Panc1 (cell line): ENCODE results near the gene SZT2.

Source experiments
- POLR2AphosphoS5 ChIP-seq: IDR thresholded peaks from 2 replicates; pipeline ENCODE4 v1.6.1; 2012; ENCODE audit warnings: mild to moderate bottlenecking, low read depth, low read length, moderate library complexity
- TCF7L2 ChIP-seq: IDR thresholded peaks from 2 replicates; pipeline ENCODE4 v1.6.1; 2011; ENCODE audit warnings: mild to moderate bottlenecking, low read depth, low read length, inconsistent platforms
- TF ChIP-seq, protein P1 (sequence below): fragments of 450-650 bp; IDR thresholded peaks from 2 replicates; pipeline ENCODE4 v1.5.1; 2017; ENCODE audit warnings: mild to moderate bottlenecking
- TF ChIP-seq, protein P2 (sequence below), 2 experiments: IDR thresholded peaks; 2 replicates each; pipeline ENCODE4 v1.6.1; 2011 to 2012; ENCODE audit warnings: low read depth in 2 of 2, control low read depth in 1 of 2, low read length in 1 of 2, mild to moderate bottlenecking in 1 of 2, moderate library complexity in 1 of 2; ENCODE audit not compliant: insufficient read depth in 1 of 2

DNA sequence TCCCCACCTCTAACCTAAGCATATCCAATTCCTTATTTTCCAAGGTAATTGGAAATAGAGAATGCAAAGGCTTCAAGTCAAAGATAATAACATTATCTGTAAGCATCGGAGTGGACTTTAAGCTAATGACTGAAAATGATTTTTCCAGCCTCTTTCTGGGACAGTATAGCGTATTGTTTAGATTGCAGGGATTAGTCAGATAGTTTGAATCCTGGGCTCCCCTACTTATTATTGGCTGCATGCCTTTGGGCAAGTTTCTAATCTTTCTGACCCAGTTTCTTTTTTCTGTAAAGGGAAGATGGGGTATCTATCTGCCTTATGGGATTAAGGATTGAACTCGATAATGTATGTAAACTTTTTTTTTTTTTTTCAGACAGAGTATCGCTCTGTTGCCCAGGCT lies 32.4 kb upstream of the SZT2 start:
- TF ChIP-seq, protein P1, sequence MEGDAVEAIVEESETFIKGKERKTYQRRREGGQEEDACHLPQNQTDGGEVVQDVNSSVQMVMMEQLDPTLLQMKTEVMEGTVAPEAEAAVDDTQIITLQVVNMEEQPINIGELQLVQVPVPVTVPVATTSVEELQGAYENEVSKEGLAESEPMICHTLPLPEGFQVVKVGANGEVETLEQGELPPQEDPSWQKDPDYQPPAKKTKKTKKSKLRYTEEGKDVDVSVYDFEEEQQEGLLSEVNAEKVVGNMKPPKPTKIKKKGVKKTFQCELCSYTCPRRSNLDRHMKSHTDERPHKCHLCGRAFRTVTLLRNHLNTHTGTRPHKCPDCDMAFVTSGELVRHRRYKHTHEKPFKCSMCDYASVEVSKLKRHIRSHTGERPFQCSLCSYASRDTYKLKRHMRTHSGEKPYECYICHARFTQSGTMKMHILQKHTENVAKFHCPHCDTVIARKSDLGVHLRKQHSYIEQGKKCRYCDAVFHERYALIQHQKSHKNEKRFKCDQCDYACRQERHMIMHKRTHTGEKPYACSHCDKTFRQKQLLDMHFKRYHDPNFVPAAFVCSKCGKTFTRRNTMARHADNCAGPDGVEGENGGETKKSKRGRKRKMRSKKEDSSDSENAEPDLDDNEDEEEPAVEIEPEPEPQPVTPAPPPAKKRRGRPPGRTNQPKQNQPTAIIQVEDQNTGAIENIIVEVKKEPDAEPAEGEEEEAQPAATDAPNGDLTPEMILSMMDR, result no peak
- TF ChIP-seq, protein P2, sequence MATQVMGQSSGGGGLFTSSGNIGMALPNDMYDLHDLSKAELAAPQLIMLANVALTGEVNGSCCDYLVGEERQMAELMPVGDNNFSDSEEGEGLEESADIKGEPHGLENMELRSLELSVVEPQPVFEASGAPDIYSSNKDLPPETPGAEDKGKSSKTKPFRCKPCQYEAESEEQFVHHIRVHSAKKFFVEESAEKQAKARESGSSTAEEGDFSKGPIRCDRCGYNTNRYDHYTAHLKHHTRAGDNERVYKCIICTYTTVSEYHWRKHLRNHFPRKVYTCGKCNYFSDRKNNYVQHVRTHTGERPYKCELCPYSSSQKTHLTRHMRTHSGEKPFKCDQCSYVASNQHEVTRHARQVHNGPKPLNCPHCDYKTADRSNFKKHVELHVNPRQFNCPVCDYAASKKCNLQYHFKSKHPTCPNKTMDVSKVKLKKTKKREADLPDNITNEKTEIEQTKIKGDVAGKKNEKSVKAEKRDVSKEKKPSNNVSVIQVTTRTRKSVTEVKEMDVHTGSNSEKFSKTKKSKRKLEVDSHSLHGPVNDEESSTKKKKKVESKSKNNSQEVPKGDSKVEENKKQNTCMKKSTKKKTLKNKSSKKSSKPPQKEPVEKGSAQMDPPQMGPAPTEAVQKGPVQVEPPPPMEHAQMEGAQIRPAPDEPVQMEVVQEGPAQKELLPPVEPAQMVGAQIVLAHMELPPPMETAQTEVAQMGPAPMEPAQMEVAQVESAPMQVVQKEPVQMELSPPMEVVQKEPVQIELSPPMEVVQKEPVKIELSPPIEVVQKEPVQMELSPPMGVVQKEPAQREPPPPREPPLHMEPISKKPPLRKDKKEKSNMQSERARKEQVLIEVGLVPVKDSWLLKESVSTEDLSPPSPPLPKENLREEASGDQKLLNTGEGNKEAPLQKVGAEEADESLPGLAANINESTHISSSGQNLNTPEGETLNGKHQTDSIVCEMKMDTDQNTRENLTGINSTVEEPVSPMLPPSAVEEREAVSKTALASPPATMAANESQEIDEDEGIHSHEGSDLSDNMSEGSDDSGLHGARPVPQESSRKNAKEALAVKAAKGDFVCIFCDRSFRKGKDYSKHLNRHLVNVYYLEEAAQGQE (IDR thresholded peaks at IDR 0.05; ENCODE audit: insufficient read depth in 1 of 2, low read depth in 2 of 2, low read length in 1 of 2), result no peak
- no peak for TF ChIP-seq POLR2AphosphoS5
- TF ChIP-seq TCF7L2, result no peak
